ENCODE data around the gene SETBP1. TPM values are rescaled to one million over a fixed set of nuclear protein-coding genes. Genes with fewer than 3 reads are reported as not detected.

The SETBP1 gene
- total RNA-seq, 1 experiment from 2014 or later: 0.05 TPM

DNA sequence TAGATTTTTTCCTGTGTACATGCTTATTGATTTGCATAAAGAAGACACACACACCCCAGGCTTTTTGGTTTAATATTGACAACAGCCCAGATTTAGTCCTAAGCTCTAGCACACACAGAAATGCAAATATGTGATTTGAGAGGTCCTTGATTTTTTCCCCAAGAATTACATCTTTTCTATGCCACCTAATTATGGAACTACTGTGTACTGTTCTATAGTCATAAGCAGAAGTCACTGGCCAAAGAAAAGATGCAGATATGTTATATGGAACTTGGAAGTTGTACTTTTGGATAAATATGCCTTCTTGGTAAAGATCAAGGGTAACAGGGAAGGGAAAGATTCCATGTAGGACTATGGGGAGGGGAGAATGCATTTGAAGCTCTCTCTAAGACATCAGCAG, 105.6 kb downstream of the SETBP1 start:
- no peaks in the 10 kb centered on the region for H3K9me2 ChIP-seq (ENCODE audit: insufficient read depth)
- H3K79me2 ChIP-seq (ENCODE audit: insufficient read depth, low read length): no peaks in the 10 kb centered on the region
- ChIA-PET CTCF (no interaction called here), POLR2A (no interaction called here), RAD21 (ENCODE audit: low non-redundant PET in 1 of 2, low total read pairs in 2 of 2, uncharacterized antibody in 2 of 2, unreplicated experiment in 2 of 2) (no interaction called here)
- no TSS peak for BruUV-seq (replicated peaks)
- H3K36me3 ChIP-seq (ENCODE audit: control insufficient read depth in 1 of 2, insufficient read depth in 2 of 2, low read length in 2 of 2): no peaks in the 10 kb centered on the region
- H2AFZ ChIP-seq (ENCODE audit: low read depth, low read length, poor library complexity, severe bottlenecking): no peak overlapping the region
- H3K4me1 ChIP-seq (ENCODE audit: control insufficient read depth in 1 of 2, insufficient read depth in 2 of 2, low read length in 2 of 2): no peaks in the 10 kb centered on the region
- intact Hi-C loops (cut with micrococcal nuclease): no loop called here
- H3K4me3 ChIP-seq (replicated peaks in 1 of 2; ENCODE audit: low read depth in 1 of 2, low read length in 2 of 2): no peak overlapping the region
- ATAC-seq: no peak
- H3K4me2 ChIP-seq (ENCODE audit: low read length): no peak overlapping the region
- peaks cover 9 to 18% of the 10 kb centered on the region in 2 experiments; a peak in 2 of 4 replicates for H3K9me3 ChIP-seq (ENCODE audit: control insufficient read depth in 1 of 2, insufficient read depth in 1 of 2, low read depth in 1 of 2, low read length in 2 of 2)
- no peak overlapping the region for H3K27ac ChIP-seq (ENCODE audit: low read depth, low read length)
- H4K20me1 ChIP-seq (ENCODE audit: insufficient read depth): no peaks in the 10 kb centered on the region
- no peaks in the 10 kb centered on the region for H3K27me3 ChIP-seq (ENCODE audit: insufficient read depth, low read length)
- TF ChIP-seq FOSL1 (IDR thresholded peaks at IDR 0.05; ENCODE audit: low read depth) (no peak), SIN3A (IDR thresholded peaks at IDR 0.05; ENCODE audit: low read depth) (no peak), EZH2phosphoT487 (IDR thresholded peaks at IDR 0.05; ENCODE audit: borderline replicate concordance) (no peak), POLR2A (IDR thresholded peaks at IDR 0.05; ENCODE audit: borderline replicate concordance, extremely low read depth, insufficient read depth, insufficient read length) (no peak), ZFX (IDR thresholded peaks at IDR 0.05) (no peak), RAD21 (IDR thresholded peaks at IDR 0.05; ENCODE audit: low read depth) (no peak), ZBTB33 (IDR thresholded peaks at IDR 0.05; ENCODE audit: extremely low read depth, insufficient replicate concordance, low read length) (no peak), JUND (IDR thresholded peaks at IDR 0.05) (no peak)
- TF ChIP-seq, protein P1, sequence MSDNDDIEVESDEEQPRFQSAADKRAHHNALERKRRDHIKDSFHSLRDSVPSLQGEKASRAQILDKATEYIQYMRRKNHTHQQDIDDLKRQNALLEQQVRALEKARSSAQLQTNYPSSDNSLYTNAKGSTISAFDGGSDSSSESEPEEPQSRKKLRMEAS (IDR thresholded peaks at IDR 0.05): no peak
- TF ChIP-seq, protein P2, sequence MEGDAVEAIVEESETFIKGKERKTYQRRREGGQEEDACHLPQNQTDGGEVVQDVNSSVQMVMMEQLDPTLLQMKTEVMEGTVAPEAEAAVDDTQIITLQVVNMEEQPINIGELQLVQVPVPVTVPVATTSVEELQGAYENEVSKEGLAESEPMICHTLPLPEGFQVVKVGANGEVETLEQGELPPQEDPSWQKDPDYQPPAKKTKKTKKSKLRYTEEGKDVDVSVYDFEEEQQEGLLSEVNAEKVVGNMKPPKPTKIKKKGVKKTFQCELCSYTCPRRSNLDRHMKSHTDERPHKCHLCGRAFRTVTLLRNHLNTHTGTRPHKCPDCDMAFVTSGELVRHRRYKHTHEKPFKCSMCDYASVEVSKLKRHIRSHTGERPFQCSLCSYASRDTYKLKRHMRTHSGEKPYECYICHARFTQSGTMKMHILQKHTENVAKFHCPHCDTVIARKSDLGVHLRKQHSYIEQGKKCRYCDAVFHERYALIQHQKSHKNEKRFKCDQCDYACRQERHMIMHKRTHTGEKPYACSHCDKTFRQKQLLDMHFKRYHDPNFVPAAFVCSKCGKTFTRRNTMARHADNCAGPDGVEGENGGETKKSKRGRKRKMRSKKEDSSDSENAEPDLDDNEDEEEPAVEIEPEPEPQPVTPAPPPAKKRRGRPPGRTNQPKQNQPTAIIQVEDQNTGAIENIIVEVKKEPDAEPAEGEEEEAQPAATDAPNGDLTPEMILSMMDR (IDR thresholded peaks at IDR 0.05 in 2 of 3, conservative IDR thresholded peaks at IDR 0.05 in 1 of 3; ENCODE audit: borderline replicate concordance in 1 of 3, insufficient read depth in 1 of 3, low read depth in 2 of 3, low read length in 2 of 3): no peak
- no peak overlapping the region for H3K9ac ChIP-seq (ENCODE audit: low read length)
- no peak for DNase-seq (ENCODE audit: low read depth, low spot score)
